HG02763 (cell line): ENCODE results near the gene DDAH2.

Experiments
- ATAC-seq: cut with Tn5 transposase; IDR thresholded peaks from one replicate; pipeline ENCODE4 v1.9.1; 2021; ENCODE audit warnings: mild to moderate bottlenecking, moderate library complexity; ENCODE audit not compliant: unreplicated experiment

DDAH2 gene, protein sequence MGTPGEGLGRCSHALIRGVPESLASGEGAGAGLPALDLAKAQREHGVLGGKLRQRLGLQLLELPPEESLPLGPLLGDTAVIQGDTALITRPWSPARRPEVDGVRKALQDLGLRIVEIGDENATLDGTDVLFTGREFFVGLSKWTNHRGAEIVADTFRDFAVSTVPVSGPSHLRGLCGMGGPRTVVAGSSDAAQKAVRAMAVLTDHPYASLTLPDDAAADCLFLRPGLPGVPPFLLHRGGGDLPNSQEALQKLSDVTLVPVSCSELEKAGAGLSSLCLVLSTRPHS

DNA sequence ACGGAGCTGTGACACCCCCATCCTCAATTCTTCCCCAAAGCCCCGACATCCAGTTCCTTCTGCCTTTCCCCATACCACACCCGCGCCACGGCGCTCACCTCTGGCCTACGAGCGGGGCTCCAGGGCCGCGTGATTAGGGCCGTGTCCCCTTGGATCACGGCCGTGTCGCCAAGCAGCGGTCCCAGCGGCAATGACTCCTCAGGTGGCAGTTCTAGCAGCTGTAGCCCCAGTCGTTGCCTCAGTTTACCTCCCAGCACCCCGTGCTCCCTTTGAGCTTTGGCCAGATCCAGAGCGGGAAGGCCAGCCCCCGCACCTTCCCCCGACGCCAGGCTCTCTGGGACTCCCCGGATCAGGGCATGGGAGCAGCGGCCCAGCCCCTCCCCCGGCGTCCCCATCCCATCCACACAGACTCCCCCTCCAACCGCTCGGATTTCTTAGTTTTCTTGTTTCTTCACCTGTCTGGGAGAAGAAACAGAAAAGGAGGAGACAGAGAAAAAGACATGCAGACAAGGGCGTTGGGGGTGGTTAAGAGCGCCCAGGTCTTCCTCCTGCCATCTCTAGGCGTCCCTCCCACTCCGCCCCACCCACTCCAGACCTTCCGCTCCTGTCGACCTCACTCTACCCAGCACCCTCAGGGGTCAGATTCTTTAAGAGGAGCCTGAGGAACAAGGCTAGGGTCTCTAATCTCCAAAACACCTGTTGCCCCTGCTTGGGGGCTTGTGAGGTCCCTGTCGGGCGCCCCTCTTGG is at the start of gene DDAH2:
DDAH2 (minus strand) TSS at position 533 of the 748 bp plus-strand sequence; CDS start at position 395, 138 bp downstream.
- no peak for ATAC-seq

DNA sequence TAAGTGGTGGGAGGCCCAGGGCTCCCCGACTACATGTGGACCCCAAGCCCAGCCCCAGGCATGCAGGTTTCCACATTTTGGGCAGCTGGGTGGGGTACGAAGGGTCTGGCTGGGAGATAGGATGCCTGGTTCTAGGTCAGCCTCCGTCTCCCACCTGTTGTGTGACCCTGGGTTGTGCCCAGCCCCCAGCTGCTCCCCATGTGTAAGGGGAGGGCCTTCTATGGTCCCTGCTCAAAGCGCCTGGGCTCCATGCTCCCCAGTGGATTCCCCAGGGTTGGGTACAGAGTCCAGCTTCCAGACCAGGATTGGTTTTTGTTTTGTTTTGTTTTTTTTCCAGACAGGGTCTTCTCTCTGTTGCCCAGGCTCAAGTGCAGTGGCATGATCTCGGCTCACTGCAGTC is 49.1 kb upstream of the DDAH2 start:
- ATAC-seq, result no peak

DNA sequence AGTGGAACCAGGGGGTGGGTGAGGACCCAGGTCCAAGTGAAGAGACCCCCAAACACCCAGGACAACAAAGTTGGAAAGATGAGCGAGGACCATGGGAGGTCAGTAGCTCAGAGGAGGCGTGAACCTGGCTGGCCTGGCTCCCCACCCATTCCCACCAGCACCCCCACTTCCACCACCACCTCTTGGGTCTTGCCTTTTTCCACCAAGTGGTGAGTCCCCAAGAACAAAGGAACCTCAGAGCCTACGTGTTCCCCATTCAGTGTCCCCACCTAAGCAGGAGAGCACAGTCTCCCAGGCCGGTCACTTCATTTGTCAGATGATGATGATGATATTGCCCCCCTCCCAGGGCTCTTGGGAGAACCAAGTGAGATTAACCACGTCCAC is 48.6 kb upstream of the DDAH2 start:
- ATAC-seq, result no peak

DNA sequence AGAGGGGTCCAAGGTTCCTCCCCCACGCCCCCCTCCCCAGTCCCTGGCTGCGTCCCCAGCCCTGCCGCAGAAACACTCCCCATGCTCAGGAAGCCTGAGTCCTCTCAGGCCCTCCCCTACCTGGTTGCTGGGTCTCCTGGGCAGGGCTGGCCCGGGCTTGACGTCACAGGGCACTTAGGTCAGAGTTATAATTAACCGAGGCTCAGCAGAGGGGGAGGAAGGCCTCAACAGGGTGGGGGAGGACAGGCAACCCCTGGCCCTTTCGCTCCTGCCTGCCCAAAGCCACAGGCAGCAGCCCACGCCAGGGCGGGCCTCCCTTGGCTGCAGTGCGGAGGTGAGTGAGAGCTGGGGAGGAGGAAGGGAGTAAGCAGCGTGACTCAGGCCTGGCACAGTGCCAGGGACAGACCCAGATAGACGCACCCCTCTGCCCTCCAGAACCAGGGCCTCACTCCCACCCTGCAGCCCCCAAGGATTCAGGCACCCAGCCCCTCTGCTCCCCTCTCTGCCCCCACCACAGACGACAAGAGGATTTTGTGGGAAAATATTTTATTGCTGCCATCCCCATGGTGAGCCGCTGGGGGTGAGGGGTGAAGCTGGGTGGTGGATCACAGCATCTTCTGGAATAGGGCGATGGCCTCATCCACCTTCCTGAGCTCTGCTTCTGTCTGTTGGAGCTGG is 48.0 kb upstream of the DDAH2 start, which contains the start of gene VWA7:
VWA7 (minus strand) TSS at position 340 of the 678 bp plus-strand sequence. CDS start 549 bp downstream, outside the sequence.
- peak; percentile 66 for ATAC-seq

DNA sequence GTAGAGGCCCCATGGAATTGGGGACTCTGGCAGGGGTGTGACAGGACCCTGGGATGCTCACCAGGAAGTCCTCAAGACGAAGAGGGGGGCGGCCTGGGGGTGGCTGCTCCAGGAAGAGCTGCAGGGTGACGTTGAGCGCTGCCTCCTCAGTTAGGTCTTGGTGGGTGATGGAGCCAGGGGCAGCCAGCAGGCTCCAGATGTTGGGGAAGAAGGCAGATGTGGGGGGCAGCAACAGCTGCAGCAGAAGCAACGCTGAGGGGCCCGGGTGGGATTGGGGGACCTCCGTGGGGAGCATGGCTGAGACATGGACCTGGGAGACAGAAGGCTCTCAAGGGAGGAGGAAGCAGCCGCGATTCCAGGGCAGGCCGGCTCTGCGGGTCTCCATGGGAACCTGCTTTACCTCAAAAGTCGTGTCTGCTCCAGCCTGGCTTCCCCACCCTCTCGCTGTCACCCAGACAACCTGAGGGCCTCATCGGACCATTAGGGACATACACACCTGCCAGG is 47.4 kb upstream of the DDAH2 start:
- ATAC-seq, result no peak

DNA sequence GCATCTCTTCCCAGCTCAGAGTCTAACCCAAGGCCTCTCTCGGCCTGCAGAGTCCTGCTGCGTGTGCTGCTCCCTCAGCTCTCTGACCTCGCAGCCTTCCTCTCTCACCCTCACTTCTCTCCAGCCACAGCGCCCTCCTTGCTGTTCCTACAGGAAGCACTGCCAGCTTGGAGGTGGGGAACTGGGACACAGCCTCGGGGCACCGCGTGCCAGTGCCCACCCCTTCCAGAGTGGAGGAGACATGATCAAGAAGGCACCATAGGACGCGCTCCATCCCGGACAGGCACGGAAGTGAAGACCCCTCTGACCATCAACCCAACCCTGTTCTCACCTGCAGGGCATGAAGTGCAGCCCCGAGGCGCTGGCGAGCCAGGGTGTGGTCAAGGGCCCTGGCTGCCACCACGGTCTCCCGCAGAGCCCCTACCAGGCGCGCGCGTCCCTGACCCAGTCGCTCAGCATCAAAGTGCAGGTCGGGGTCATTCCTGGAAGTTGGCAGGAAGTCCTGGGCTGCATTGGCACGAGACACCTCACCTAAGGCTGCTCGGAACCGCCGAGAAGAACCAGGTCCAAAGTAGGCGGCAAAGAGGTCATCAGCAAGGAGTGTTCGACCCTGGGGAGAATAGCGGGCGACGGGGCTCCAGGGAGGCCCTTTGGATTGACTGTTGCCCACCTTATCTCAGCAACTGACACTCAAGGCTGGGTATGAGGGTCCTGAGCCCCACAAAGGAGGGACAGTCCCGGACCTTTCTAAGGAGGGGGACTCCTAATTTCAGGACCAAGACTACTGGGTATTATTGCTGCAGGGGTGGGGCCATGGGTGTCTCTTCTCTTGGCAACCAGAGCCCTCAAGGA is 46.8 kb upstream of the DDAH2 start:
- no peak for ATAC-seq

DNA sequence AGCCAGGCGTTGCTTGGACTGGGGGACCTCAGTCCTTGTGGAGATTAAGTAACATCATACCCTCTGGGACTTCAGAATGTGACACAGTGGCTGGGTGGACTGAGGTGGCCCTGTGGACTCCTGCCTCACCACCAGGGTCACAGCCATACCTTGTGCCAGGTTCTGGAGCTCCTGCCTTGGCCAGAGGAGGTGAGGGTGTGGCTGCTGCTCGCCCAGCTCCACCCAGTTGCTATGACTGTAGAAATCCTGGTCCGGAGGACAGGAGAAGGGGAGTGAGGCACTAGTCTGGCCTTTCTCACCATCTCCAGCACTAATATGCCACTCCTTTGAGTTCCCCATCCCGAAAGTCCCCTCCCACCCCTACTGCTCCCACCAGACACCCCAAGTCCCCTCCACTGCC is 46.1 kb upstream of the DDAH2 start:
- ATAC-seq, result no peak

DNA sequence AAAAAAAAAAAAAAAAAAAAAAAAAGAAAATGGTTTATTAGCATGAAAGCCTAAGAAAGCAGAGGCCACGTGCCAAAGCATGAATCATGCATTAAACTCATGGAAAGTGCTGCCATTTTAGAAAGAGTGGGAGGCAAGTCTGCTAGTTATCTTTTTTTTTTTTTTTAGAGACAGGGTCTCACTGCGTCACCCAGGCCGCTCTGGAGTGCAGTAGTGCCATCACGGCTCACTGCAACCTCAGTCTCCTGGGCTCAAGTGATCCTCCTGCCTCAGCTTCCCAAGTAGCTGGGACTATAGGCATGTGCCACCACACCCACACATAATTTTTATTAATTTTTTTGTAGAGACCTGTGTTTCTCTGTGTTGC is 42.9 kb upstream of the DDAH2 start:
- no peak for ATAC-seq

DNA sequence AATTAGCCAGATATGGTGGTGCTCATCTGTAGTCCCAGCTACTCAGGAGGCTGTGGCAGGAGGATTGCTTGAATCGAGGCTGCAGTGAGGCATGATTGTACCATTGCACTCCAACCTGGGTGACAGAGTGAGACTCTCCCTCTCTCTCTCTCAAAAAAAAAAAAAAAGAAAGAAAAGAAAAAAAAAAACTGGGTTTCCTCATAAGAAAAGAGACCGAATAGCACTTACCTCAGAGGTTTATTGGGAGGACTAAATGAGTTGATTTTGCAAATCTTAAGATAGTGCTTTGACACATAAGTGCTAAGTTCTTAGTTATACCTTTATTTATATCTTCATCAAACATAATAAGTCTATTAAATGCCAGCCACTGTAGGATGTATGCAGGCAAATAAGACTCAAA is 41.8 kb upstream of the DDAH2 start:
- no peak for ATAC-seq

DNA sequence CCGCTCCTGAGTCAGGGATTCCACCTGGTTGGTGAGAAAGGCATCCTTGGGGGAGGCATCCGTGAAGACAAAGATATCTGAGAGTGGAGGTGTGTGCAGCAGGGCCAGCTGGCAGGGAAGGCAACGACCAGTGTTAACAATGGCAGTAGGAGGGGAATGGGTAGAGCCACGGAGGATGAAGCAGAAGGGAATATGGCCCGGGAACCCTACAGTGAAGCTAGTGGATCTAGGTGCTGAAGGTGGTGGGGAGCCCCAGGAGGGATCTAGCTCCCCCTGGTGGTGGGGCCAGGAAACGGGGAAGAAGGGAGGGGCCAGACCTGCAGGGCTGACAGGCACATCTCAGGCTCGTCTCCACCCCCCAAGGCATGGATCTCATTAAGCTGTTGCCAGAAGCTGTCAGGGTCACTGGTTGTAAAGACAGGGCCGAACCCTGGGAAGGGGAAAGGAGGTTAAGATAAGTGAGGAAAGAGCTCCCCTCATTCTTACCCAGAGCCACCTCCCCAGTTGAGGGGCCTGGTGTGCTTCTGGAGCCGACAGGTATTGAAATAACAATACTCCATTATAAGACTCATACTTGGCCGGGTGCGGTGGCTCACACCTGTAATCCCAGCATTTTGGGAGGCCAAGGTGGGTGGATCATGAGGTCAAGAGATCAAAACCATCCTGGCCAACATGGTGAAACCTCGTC is 40.7 kb upstream of the DDAH2 start:
- peak; percentile 53 for ATAC-seq

DNA sequence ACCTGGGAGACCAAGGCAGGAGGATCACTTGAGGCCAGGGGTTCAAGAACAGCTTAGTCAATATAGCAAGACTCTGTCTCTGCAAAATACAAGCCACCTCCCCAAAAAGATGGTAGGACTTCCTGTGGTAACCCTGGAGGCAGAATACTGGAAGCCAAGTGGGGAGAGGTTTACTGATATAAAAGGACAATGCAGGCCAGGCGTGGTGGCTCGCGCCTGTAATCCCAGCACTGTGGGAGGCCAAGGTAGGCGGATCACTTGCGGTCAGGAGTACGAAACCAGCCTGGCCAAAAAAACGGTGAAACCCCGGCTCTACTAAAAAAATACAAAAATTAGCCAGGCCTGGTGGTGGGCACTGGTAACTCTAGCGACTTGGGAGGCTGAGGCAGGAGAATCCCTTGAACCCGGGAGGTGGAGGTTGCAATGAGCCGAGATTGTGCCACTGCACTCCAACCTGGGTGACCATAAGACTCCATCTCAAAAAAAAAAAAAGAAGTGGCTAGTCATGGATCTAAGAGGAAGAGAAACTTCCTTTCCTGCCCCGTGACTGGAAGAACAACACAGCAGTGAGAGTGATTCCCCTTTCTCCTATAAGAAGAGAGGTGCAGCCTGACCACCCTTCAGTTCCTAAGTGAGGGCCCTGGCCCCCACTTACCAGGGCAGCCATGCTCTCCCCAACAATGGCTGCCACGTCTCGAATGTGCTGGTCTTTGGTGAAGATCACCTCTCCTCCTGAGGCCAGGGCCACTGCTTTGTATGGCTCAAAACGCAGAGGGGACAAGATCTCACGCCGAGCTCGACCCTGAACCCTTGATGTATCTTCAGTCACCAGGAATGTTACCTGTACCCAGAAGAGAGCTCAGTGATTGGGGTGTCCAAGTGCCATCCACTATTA is 39.5 kb upstream of the DDAH2 start:
- ATAC-seq, result no peak

DNA sequence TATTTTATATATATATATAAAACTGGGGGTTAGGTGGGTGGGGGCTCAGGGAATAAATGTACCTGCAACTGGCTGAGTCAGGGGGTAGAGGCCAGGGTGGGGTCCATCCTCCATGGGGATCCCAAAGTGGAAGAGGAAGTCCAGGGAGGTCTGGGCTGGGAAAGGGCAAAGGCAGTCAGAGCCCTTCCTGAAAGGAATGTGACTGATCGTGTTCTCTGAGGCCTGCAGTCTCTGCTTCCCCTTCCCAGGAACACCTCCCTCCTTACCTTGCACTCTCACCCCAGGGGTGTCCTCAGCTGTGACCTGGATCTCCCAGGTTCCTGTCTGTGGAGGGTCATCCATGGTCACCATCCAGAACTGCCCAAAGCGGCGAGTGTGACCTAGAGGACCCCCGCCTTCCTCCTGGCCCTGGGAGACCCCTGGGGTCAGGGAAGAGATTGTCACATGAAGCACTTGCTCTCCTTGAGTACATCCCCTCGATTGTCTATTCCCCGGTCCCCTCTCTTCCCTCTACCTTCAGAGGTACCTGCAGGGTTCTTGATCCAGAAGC is 38.1 kb upstream of the DDAH2 start:
- no peak for ATAC-seq

DNA sequence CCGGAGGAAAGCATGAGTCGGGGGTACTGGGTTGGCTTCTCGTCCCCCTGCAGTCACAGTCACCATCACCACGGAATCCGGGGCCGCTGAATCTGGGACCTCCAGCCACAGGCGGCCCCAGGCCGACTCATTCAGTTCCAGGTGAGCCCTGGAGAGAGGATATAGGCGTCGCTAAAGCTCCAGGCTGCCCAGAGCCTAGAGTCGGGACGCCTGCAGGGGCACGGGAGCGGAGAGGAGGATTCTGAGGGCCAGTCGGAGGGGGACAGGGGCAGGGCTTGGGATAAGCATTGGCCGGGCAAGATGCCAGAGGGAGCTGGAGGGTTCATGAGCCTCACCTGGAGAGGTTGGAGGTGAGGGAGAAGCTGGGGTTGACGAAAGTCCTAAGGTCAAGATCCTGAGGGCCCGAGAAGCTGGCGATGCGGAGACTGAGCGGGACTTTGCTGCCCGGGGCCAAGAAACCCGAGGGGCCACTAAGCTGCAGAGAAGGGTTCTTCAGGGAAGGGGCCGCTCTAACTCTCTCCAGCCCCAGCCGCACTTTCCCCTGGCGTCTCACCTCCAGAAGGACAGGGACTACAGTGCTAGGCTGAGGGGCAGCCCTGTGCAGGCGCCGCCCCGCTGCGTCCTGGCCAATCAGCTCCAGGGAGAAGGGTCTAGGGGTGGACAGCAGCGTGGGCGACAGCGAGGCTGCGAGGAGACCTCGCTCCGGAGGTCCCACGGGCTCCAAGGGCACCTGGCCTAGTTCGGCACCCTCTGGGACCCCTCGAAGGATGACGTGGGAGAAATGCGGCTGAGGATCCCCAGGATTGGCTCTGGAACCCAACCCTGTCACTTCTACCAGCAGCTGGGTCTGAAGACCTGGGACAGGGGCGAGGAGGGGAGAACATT is 37.1 kb upstream of the DDAH2 start:
- no peak for ATAC-seq

DNA sequence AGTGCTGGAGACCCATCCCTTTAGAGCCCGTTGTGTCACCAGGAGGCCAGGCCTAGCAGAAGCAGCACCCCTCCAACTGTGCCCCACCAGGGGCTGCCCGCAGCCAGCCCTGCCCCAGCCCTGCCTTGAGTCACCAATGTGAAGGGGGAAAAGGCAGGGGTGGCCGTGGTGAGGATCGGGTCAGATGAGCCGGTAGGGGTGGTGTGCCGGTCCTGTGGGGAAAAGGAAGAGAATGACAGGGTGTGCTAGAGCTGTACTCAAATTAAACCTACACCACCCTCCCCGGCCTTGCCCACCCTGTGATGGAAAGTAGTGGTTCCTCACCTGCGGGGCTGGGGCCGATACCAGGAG is 36.4 kb upstream of the DDAH2 start:
- no peak for ATAC-seq

DNA sequence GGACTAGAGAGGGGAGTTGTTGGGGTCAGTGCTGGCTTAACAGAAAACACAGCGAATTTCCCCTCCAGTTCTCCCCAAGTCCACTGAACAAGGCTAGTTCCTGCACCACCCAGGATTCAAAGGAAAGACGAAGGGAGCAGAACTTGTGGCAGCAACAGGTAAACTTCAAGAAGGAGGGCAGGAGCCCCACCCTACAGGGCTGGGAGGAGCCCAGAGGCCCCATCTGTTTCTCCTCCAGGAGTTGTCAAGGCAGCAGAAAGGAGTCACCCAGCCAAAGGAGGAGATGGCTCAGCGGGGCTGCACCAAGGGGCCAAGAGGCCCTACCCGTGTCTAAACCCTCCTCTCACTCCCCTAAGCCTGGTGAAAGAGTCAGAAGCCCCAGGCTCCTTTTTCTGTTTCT is 35.1 kb upstream of the DDAH2 start:
- no peak for ATAC-seq

DNA sequence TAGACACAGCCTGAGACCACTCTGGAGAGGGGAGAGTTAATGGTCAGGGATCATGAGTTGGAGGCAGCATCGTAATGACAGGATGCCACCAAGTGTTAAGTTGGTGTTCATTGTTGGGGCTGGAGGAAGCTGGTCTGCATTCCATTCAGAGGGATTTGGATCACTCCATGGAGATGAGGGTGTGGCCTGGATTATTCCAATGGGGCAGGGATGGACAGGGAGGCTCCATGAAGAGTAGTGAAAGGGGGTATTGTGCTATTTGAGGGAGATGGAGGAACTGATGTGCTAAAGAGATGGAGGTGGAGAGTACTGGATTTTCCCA is 34.5 kb upstream of the DDAH2 start:
- no peak for ATAC-seq

DNA sequence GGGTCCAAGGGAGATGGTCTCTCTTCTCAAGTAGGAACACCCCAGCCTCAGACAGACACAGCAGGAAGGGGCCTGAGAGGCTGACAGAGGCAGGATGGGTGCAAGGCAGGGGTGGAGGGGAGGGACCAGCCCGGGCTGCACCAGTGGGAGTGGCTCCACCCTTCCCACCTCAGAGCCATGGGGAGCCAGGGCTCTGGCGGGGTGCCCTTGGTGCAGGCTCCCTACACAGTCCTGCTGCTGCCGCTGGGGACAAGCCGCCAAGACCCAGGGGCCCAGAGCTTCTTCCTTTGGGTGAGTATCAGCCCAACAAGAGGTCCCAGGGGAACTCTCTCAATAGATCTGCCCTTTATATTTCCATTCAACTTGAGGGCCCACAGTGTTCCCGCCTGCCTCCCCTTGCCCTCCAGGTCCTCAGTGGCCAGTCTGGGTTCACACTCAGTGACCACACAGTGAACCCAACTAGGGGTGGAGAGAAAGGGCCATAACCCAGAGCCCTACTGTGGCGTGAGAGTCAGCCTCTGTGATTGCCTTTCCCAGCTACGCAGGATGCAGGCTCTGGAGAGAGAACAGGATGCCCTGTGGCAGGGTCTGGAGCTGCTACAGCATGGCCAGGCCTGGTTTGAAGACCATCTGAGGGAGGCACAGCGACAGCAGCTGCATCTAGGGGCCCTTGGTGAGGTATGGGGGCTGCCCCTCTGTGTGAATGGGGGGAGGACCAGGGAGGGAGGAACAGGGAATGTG is 33.9 kb upstream of the DDAH2 start:
- no peak for ATAC-seq

DNA sequence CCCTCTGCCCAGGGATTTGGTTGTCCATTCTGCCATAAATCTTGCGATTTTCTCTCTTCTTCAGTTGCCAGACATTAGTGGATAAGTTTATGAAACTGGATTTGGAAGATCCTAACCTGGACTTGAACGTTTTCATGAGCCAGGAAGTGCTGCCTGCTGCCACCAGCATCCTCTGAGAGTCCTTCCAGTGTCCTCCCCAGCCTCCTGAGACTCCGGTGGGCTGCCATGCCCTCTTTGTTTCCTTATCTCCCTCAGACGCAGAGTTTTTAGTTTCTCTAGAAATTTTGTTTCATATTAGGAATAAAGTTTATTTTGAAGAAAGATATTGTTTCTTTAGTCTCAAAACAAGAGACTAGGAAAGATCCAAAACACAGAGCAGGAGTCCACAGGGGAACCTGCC is 33.3 kb upstream of the DDAH2 start, which contains the start of gene SAPCD1:
SAPCD1 (plus strand) TSS at position 301 of the 400 bp plus-strand sequence. CDS start 399 bp downstream, outside the sequence.
- ATAC-seq, result no peak
